ENCODE results near the gene TRAK2.
"Not testable (repeated sequence)": the region's sequence is repeated elsewhere in the genome, so short reads cannot be mapped to it uniquely, and the experiment has no call there.

- TF ChIP-seq CEBPB (IDR thresholded peaks at IDR 0.05; ENCODE audit: low read depth, low read length); RAD21 (IDR thresholded peaks at IDR 0.05 in 1 of 2, conservative IDR thresholded peaks at IDR 0.05 in 1 of 2; ENCODE audit: low read depth in 2 of 2, low read length in 2 of 2); SUZ12 (IDR thresholded peaks at IDR 0.05; ENCODE audit: low read length): not testable (repeated sequence)
These were observed 32.5 kb upstream of the TRAK2 start for GRCh38 chr2:201483758-201484157.

Data from H1 (cell line).